CD4-positive, alpha-beta T cell treated with Interleukin-21 for 1 hour (primary cell): ENCODE measurements around the gene RIOK1.
"Not testable (repeated sequence)": the region's sequence is repeated elsewhere in the genome, so short reads cannot be mapped to it uniquely, and the experiment has no call there.

Experiments used
- DNase-seq: peaks from one replicate; pipeline ENCODE4 v3.0.0-alpha.2; 2020

RIOK1 gene

GRCh38 chr6:7389451-7390225, at the start of gene RIOK1, which contains the start of gene CAGE1:
Gene RIOK1, plus strand, starts transcription at chr6:7389808. Its CDS starts 195 bp downstream, at chr6:7390003.
Gene CAGE1, minus strand, starts transcription at chr6:7389742. Its CDS starts 2,569 bp downstream, at chr6:7387173.
- DNase-seq = peak; percentile 95

- no peak for DNase-seq
These were observed 48.3 kb upstream of the RIOK1 start for GRCh38 chr6:7341271-7341670.

- DNase-seq = no peak
These were observed 47.4 kb upstream of the RIOK1 start for GRCh38 chr6:7341989-7342742.

- DNase-seq = no peak
These were observed 45.8 kb upstream of the RIOK1 start for GRCh38 chr6:7343546-7344475.

GRCh38 chr6:7344773-7345450, 44.7 kb upstream of the RIOK1 start:
- peak; percentile 18 for DNase-seq

- DNase-seq = not testable (repeated sequence)
These were observed 42.0 kb upstream of the RIOK1 start for GRCh38 chr6:7347551-7347997.

- DNase-seq = not testable (repeated sequence)
These were observed 39.0 kb upstream of the RIOK1 start for GRCh38 chr6:7350591-7350990.

- not testable (repeated sequence) for DNase-seq
These were observed 37.7 kb upstream of the RIOK1 start for GRCh38 chr6:7351916-7352315.

GRCh38 chr6:7367408-7367807, 22.2 kb upstream of the RIOK1 start:
- no peak for DNase-seq

GRCh38 chr6:7373739-7374138, 15.9 kb upstream of the RIOK1 start:
- no peak for DNase-seq

GRCh38 chr6:7377961-7378360, 11.6 kb upstream of the RIOK1 start:
- no peak for DNase-seq

GRCh38 chr6:7378740-7379139, 10.9 kb upstream of the RIOK1 start:
- no peak for DNase-seq

GRCh38 chr6:7381092-7381491, 8.5 kb upstream of the RIOK1 start:
- no peak for DNase-seq

- DNase-seq = no peak
These were observed 502 bp upstream of the RIOK1 start for GRCh38 chr6:7389162-7389450.

- DNase-seq = peak; percentile 70
These were observed 744 bp downstream of the RIOK1 start for GRCh38 chr6:7390226-7390878.

- no peak for DNase-seq
These were observed 1.5 kb downstream of the RIOK1 start for GRCh38 chr6:7391151-7391550.

- no peak for DNase-seq
These were observed 2.8 kb downstream of the RIOK1 start for GRCh38 chr6:7392402-7392801.

- DNase-seq = no peak
These were observed 11.5 kb downstream of the RIOK1 start for GRCh38 chr6:7401075-7401474.

GRCh38 chr6:7402716-7403115, 13.1 kb downstream of the RIOK1 start:
- DNase-seq = no peak

- no peak for DNase-seq
These were observed 14.9 kb downstream of the RIOK1 start for GRCh38 chr6:7404546-7404945.

GRCh38 chr6:7406743-7407142, 17.1 kb downstream of the RIOK1 start:
- no peak for DNase-seq

- DNase-seq = no peak
These were observed 20.1 kb downstream of the RIOK1 start for GRCh38 chr6:7409740-7410139.
